ENCODE results near the gene NELFB. TPM values are rescaled to one million over a fixed set of nuclear protein-coding genes. Genes with fewer than 3 reads are reported as not detected.

Gene NELFB
- 10 to 100 TPM; 36.1 to 38.9 (median 37.9) TPM for polyA plus RNA-seq

- H3K27ac ChIP-seq (ENCODE audit: low read depth, low read length), result no peak within 1 kb of the TSS
- WGBS, 3 donors, result 1 to 2% (median 2%) methylated on average over 89 to 105 of the region's 105 CpGs
These were observed at the start of gene NELFB for GRCh38 chr9:137254624-137255447. NELFB (plus strand) TSS chr9:137255327.

GRCh38 chr9:137206602-137207001 is 48.5 kb upstream of the NELFB start:
- WGBS, 3 donors, result 43 to 86% (median 81%) methylated on average over 7 of the region's 7 CpGs
- no peak overlapping the region for H3K27ac ChIP-seq (ENCODE audit: low read depth, low read length)

- H3K27ac ChIP-seq (ENCODE audit: low read depth, low read length), result no peak overlapping the region
- 77 to 84% (median 83%) methylated on average over 13 of the region's 13 CpGs for WGBS, 3 donors
These were observed 43.6 kb upstream of the NELFB start for GRCh38 chr9:137211532-137211931.

- WGBS, 3 donors, result 85 to 86% (median 86%) methylated on average over 21 of the region's 21 CpGs
- H3K27ac ChIP-seq (ENCODE audit: low read depth, low read length), result no peak overlapping the region
These were observed 42.6 kb upstream of the NELFB start for GRCh38 chr9:137212520-137212919.

- WGBS, 3 donors, result 85 to 89% (median 88%) methylated on average over 42 to 49 of the region's 49 CpGs
- H3K27ac ChIP-seq (ENCODE audit: low read depth, low read length), result no peak overlapping the region
These were observed 41.7 kb upstream of the NELFB start for GRCh38 chr9:137213160-137214060.

- H3K27ac ChIP-seq (ENCODE audit: low read depth, low read length), result no peak overlapping the region
- WGBS, 3 donors, result 93 to 95% (median 94%) methylated on average over 17 to 19 of the region's 19 CpGs
These were observed 40.5 kb upstream of the NELFB start for GRCh38 chr9:137214620-137215019.

- 93 to 96% (median 93%) methylated on average over 21 to 22 of the region's 22 CpGs for WGBS, 3 donors
These were observed 39.7 kb upstream of the NELFB start for GRCh38 chr9:137215196-137215986.

GRCh38 chr9:137216188-137216965 is 38.8 kb upstream of the NELFB start:
- WGBS, 3 donors, result 91 to 95% (median 92%) methylated on average over 25 to 30 of the region's 30 CpGs
- no peak overlapping the region for H3K27ac ChIP-seq (ENCODE audit: low read depth, low read length)

More at GRCh38 chr9:137215196-137215986, 39.7 kb upstream of the NELFB start:
- H3K27ac ChIP-seq (ENCODE audit: low read depth, low read length), result no peak overlapping the region

- 48 to 56% (median 54%) methylated on average over 36 of the region's 36 CpGs for WGBS, 3 donors
- no peak overlapping the region for H3K27ac ChIP-seq (ENCODE audit: low read depth, low read length)
These were observed 37.6 kb upstream of the NELFB start for GRCh38 chr9:137217276-137218211.

GRCh38 chr9:137218212-137218753 is 36.8 kb upstream of the NELFB start:
- no peak overlapping the region for H3K27ac ChIP-seq (ENCODE audit: low read depth, low read length)
- WGBS, 3 donors, result 80 to 89% (median 80%) methylated on average over 27 to 30 of the region's 30 CpGs

GRCh38 chr9:137218754-137219271 is 36.3 kb upstream of the NELFB start:
- no peak overlapping the region for H3K27ac ChIP-seq (ENCODE audit: low read depth, low read length)
- WGBS, 3 donors, result 41 to 70% (median 63%) methylated on average over 12 of the region's 12 CpGs

- 91% methylated on average over 10 of the region's 10 CpGs for WGBS, 3 donors
- H3K27ac ChIP-seq (ENCODE audit: low read depth, low read length), result no peak overlapping the region
These were observed 35.3 kb upstream of the NELFB start for GRCh38 chr9:137219757-137220316.

- no peak overlapping the region for H3K27ac ChIP-seq (ENCODE audit: low read depth, low read length)
- WGBS, 3 donors, result 88 to 93% (median 92%) methylated on average over 50 to 52 of the region's 52 CpGs
These were observed 34.6 kb upstream of the NELFB start for GRCh38 chr9:137220317-137221094.

- H3K27ac ChIP-seq (ENCODE audit: low read depth, low read length), result no peak overlapping the region
- WGBS, 3 donors, result 79 to 84% (median 84%) methylated on average over 11 to 14 of the region's 14 CpGs
These were observed 34.0 kb upstream of the NELFB start for GRCh38 chr9:137221095-137221505.

- no peak overlapping the region for H3K27ac ChIP-seq (ENCODE audit: low read depth, low read length)
- WGBS, 3 donors, result 2 to 13% (median 11%) methylated on average over 34 to 61 of the region's 61 CpGs
These were observed 33.5 kb upstream of the NELFB start for GRCh38 chr9:137221506-137222111.
